ENCODE results near the gene MAP3K15.

DNA sequence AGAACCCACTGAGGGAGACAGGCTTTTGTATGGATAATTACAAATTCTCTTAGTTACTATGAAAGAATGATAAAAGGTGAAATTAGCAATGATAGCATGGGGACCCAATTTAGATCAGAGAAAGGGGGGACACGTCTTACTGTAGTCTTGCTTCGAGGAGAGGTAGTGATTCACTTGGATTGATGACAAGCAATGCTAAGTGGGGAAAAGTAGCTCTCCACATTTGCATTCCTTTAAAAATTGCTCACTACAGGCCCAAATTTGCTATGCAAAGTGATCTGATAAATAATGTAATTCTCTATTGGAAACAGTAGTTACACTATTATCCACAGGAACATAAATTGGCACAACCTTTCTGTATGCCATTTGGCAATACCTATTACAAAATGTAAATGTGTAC is 42.5 kb upstream of the MAP3K15 start:
- TF ChIP-seq SP1 (CRISPR knock-in tag; conservative IDR thresholded peaks at IDR 0.05) (no peak), ESRRA (CRISPR knock-in tag; IDR thresholded peaks at IDR 0.05; ENCODE audit: borderline replicate concordance) (no peak), ELF4 (CRISPR knock-in tag; IDR thresholded peaks at IDR 0.05; ENCODE audit: low read depth) (no peak), ZNF317 (CRISPR knock-in tag; IDR thresholded peaks at IDR 0.05; ENCODE audit: borderline replicate concordance, low read depth) (no peak)
- TF ChIP-seq, protein P1, sequence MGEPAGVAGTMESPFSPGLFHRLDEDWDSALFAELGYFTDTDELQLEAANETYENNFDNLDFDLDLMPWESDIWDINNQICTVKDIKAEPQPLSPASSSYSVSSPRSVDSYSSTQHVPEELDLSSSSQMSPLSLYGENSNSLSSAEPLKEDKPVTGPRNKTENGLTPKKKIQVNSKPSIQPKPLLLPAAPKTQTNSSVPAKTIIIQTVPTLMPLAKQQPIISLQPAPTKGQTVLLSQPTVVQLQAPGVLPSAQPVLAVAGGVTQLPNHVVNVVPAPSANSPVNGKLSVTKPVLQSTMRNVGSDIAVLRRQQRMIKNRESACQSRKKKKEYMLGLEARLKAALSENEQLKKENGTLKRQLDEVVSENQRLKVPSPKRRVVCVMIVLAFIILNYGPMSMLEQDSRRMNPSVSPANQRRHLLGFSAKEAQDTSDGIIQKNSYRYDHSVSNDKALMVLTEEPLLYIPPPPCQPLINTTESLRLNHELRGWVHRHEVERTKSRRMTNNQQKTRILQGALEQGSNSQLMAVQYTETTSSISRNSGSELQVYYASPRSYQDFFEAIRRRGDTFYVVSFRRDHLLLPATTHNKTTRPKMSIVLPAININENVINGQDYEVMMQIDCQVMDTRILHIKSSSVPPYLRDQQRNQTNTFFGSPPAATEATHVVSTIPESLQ (CRISPR knock-in tag; IDR thresholded peaks at IDR 0.05), result no peak
- TF ChIP-seq, protein P2, sequence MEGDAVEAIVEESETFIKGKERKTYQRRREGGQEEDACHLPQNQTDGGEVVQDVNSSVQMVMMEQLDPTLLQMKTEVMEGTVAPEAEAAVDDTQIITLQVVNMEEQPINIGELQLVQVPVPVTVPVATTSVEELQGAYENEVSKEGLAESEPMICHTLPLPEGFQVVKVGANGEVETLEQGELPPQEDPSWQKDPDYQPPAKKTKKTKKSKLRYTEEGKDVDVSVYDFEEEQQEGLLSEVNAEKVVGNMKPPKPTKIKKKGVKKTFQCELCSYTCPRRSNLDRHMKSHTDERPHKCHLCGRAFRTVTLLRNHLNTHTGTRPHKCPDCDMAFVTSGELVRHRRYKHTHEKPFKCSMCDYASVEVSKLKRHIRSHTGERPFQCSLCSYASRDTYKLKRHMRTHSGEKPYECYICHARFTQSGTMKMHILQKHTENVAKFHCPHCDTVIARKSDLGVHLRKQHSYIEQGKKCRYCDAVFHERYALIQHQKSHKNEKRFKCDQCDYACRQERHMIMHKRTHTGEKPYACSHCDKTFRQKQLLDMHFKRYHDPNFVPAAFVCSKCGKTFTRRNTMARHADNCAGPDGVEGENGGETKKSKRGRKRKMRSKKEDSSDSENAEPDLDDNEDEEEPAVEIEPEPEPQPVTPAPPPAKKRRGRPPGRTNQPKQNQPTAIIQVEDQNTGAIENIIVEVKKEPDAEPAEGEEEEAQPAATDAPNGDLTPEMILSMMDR (IDR thresholded peaks at IDR 0.05), result no peak
- TF ChIP-seq, protein P3, sequence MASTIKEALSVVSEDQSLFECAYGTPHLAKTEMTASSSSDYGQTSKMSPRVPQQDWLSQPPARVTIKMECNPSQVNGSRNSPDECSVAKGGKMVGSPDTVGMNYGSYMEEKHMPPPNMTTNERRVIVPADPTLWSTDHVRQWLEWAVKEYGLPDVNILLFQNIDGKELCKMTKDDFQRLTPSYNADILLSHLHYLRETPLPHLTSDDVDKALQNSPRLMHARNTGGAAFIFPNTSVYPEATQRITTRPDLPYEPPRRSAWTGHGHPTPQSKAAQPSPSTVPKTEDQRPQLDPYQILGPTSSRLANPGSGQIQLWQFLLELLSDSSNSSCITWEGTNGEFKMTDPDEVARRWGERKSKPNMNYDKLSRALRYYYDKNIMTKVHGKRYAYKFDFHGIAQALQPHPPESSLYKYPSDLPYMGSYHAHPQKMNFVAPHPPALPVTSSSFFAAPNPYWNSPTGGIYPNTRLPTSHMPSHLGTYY (CRISPR knock-in tag; IDR thresholded peaks at IDR 0.05), result no peak
- TF ChIP-seq, protein P4, sequence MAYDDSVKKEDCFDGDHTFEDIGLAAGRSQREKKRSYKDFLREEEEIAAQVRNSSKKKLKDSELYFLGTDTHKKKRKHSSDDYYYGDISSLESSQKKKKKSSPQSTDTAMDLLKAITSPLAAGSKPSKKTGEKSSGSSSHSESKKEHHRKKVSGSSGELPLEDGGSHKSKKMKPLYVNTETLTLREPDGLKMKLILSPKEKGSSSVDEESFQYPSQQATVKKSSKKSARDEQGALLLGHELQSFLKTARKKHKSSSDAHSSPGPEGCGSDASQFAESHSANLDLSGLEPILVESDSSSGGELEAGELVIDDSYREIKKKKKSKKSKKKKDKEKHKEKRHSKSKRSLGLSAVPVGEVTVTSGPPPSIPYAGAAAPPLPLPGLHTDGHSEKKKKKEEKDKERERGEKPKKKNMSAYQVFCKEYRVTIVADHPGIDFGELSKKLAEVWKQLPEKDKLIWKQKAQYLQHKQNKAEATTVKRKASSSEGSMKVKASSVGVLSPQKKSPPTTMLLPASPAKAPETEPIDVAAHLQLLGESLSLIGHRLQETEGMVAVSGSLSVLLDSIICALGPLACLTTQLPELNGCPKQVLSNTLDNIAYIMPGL (CRISPR knock-in tag; IDR thresholded peaks at IDR 0.05), result no peak

All from WTC11 (cell line).